DND-41 (cell line): ENCODE results near the gene HHLA2.

ENCODE experiments used
- EZH2 ChIP-seq: IDR thresholded peaks from 3 replicates; pipeline ENCODE4 v1.6.1; 2012; ENCODE audit warnings: borderline replicate concordance, low read depth, mild to moderate bottlenecking, moderate library complexity, low read length, inconsistent platforms; ENCODE audit not compliant: severe bottlenecking
- TF ChIP-seq, protein P1 (sequence below): IDR thresholded peaks from 2 replicates; pipeline ENCODE4 v1.5.1; 2012; ENCODE audit warnings: borderline replicate concordance, low read length, moderate library complexity, mild to moderate bottlenecking; ENCODE audit not compliant: poor library complexity, severe bottlenecking; ENCODE audit errors: extremely low read depth

DNA sequence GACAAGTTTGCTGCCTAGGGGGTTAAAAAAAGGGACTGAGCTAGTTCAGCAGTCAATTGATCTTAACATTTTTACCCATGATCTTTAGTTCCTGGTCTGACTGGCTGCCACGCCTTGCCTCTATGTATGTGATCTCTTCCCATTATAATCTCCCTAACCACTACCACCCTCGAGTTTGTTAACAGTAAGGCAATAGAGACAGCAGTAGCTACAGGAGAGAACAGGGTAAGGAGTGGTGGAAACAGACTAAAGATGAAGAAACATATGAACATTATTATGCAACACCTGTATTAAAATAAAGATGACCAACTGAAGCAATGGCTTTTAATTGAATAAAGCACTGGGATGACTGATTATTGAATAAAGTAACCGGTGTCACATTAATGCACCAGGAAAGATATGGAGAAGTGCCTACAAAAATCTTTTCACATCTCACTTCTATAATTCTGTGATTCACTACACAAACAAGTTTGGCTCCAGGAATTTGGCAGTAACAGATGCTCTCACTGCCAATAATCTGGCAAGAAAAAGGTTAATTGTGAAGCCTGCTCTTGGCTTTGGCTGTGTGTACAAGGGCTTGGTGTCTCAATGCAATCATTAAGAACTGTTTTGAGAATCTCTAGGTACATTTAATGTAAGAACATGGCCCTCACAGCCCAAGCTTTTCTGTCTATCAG lies 95.7 kb downstream of the HHLA2 start:
- TF ChIP-seq, protein P1, sequence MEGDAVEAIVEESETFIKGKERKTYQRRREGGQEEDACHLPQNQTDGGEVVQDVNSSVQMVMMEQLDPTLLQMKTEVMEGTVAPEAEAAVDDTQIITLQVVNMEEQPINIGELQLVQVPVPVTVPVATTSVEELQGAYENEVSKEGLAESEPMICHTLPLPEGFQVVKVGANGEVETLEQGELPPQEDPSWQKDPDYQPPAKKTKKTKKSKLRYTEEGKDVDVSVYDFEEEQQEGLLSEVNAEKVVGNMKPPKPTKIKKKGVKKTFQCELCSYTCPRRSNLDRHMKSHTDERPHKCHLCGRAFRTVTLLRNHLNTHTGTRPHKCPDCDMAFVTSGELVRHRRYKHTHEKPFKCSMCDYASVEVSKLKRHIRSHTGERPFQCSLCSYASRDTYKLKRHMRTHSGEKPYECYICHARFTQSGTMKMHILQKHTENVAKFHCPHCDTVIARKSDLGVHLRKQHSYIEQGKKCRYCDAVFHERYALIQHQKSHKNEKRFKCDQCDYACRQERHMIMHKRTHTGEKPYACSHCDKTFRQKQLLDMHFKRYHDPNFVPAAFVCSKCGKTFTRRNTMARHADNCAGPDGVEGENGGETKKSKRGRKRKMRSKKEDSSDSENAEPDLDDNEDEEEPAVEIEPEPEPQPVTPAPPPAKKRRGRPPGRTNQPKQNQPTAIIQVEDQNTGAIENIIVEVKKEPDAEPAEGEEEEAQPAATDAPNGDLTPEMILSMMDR, result no peak
- TF ChIP-seq EZH2, result no peak
